Thyroid gland (tissue), 4 donors: ENCODE results near the gene CAV2.

Experiments
- POLR2A ChIP-seq, 2 donors: fragments of 450-650 bp; IDR thresholded peaks; one replicate each; pipeline ENCODE4 v1.6.1; 2017; ENCODE audit warnings: antibody characterized with exemption in 2 of 2, mild to moderate bottlenecking in 2 of 2, moderate library complexity in 1 of 2
- TF ChIP-seq, protein P1 (sequence below), 6 experiments: fragments of 200-600 bp in 3 of 6; fragments of 450-650 bp in 3 of 6; sonication (generic) in 3 of 6; IDR thresholded peaks; one replicate each; pipeline ENCODE4 v1.5.1; 2016 to 2019; ENCODE audit warnings: antibody characterized with exemption in 6 of 6, mild to moderate bottlenecking in 2 of 6, inconsistent platforms in 1 of 6, moderate library complexity in 1 of 6

DNA sequence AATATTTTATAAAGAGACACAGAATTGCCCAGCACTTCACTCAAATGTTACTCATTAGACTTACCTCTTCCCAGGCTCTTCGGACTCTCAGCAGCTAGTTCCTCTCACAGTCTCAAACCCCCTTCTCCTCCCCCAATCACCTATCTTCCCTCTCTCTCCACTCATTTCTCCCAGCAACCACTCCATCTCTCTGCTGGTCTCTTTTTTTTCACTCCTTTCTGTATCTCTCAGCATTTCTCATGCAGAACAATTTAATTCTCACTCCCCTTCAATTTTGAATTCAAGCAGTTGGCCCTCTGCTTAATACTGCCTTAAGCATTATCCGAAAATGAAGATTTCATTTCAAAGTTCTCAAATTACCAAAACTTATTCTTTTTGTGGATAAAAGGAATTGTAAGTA, 34.4 kb upstream of the CAV2 start:
- TF ChIP-seq, protein P1, sequence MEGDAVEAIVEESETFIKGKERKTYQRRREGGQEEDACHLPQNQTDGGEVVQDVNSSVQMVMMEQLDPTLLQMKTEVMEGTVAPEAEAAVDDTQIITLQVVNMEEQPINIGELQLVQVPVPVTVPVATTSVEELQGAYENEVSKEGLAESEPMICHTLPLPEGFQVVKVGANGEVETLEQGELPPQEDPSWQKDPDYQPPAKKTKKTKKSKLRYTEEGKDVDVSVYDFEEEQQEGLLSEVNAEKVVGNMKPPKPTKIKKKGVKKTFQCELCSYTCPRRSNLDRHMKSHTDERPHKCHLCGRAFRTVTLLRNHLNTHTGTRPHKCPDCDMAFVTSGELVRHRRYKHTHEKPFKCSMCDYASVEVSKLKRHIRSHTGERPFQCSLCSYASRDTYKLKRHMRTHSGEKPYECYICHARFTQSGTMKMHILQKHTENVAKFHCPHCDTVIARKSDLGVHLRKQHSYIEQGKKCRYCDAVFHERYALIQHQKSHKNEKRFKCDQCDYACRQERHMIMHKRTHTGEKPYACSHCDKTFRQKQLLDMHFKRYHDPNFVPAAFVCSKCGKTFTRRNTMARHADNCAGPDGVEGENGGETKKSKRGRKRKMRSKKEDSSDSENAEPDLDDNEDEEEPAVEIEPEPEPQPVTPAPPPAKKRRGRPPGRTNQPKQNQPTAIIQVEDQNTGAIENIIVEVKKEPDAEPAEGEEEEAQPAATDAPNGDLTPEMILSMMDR (IDR thresholded peaks at IDR 0.05): no peak
- TF ChIP-seq POLR2A (IDR thresholded peaks at IDR 0.05): no peak
